ENCODE data around the gene OSBPL3.

OSBPL3 gene

DNA sequence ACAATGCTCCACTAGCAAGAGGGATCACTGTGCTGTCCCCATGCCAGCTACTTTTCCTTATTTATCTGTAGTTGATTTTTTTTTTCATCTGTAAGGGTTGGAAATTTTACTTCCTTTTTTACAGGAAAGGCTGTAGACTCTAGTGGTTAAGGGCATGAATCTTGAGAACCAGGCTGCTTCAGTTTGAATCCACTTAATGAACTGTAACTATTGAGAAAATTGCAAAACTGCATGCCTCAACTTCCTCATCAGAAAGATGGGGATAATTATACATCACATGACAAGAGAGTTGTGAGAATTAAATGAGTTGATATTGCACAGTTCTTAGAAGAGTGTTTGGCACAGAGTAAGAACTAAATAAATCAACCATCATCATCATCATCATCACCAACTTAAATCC, 116.4 kb downstream of the OSBPL3 start:
- no peak for DNase-seq (ENCODE audit: low read depth, low spot score)

DNA sequence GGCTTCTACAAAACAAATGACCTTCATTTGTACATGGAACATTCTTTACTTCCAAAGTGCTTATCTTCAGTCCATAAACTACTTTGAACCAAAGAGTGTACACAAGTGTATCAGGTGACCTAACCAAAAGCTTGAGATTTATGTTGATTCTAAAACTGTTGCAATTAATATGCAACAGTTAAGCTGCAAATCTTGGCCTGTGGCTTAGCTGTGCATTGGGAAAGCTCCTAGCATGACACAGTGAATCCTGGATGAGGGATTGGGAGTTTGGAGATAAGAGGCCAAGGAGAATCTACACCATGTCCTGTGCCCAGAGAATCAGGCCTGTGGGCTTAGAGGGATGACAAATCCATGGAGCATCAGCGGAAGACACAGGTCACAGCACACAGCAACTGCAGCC, 117.5 kb downstream of the OSBPL3 start:
- DNase-seq (ENCODE audit: low read depth, low spot score) = no peak

DNA sequence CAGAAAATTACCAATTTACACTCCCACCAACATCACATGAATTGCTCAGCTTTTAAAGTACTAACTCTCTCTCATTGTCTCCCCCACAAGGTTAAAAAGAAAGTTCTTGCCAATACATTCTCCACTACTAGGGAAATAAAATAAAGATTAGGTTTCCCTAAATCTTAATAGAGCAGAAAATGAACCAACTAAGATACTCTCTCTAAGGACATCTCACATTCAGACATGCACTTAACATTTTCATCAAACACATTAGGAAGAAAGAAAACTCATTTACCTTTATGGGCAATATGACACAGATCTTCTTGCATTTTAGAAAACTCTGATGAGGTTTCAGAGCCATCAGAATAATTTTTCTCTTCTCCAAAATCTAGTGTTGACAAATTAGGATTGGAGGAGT, 118.6 kb downstream of the OSBPL3 start:
- no peak for DNase-seq (ENCODE audit: low read depth, low spot score)

DNA sequence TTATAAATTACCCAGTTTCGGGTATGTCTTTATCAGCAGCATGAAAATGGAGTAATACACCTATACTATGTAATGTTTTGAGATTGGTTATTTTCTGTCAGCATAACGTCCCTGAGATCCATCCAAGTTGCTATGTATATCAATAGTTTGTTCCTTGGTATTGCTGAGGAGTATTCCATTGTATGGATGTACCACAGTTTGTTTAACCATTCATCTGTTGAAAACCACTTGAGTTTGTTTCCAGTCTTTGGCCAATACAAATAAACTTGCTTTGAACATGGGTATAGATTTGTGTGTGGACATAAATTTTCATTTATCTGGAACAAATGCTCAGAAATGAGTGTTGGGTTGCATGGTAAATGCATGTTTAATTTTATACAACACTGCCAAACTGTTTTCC, 119.4 kb downstream of the OSBPL3 start:
- DNase-seq (ENCODE audit: low read depth, low spot score) = no peak

DNA sequence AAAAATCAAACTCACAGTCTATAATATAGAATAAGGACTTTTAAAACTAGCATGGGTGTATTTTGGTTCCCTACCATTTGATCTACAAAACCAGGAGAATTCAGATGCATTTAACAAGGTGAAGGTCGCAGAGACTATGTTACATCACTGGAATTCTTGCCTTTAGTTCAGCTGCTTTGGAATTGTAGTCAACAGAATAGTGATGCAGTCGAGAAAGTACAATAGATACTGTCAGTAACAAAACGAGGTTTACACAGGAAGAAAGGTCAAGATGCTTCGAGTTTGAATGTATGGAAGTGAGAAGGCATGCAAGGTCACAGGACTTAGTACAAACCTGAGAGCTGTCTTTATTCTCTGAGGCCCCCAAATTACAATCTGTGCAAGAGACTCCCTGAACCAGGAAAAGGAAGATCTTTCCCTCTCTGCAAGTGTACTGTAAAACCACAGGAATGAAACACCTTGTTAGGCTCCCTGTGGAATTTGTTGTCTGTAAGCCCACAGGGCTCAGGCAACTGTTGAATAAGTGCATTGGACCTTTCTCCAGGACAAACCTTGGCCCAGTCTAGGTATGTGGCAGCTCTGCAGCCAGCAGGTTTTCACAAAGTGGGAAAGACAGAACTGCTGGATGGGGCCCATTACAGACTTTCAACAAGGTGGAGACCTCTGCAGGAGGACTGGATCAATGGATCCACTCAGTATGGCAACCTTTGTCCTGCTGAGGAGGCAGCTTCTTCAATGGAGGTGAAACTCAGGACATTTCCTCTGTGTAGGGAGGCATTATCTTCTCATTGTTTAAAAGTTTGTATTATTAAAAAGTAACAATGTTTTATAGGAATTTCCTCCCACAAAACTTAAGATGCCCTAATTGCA, 121.6 kb downstream of the OSBPL3 start:
- DNase-seq (ENCODE audit: low read depth, low spot score) = no peak

DNA sequence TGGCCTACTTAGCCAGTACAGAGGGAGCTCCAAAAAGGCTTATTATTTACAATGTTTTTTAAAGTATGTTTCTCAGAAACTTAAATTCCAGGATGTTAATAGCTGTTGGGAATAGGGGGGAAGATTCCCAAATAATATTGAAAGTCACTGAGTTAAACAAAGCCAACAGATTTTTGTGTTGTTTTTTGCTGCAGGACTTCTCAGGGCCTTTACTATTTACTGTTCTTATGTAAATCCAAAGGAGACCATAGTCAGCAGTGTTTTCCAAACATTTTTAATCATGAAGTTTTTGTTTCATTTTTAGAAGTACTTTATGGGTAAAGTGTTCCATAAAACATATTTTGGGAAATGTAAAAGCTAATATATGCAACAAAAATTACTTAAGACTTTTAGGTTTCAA, 122.4 kb downstream of the OSBPL3 start:
- DNase-seq (ENCODE audit: low read depth, low spot score) = no peak

DNA sequence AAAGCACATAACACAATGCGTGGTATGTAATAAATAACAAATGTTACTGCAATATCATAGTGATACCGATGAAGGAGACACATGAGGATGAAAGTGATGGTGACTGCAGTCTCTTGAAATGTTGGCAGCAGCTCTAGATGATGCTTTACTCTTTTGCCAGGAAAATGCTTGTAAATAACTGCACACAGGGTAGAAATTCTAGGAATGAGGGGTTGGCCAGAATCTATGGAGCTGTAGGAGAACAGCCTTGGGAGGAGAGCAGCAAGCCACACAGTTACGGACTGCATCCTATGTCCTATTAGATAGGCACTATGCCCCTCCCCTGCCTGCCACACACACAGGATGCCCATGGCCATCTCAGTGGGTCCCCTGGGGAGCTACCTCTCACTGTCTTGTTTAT, 125.1 kb downstream of the OSBPL3 start:
- DNase-seq (ENCODE audit: low read depth, low spot score) = no peak

DNA sequence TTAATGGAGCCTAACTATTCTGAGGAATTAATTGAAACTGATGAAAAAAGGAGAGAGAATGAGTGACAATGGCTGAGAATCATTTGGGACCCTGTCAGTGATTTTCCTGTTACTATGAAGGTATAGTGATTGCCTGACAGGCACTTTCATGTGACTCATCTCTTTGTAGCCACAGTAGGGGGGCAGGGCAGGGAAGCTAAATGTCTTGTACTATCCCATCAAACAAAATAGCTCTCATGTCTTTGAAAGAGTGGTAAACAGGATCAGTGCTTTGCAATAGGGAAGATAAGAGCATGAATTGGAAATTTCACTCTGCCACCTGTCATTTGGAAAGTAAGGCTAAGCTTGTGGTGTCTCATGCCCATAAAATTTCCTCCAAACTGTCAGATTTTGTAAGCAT, 128.2 kb downstream of the OSBPL3 start:
- DNase-seq (ENCODE audit: low read depth, low spot score) = no peak

DNA sequence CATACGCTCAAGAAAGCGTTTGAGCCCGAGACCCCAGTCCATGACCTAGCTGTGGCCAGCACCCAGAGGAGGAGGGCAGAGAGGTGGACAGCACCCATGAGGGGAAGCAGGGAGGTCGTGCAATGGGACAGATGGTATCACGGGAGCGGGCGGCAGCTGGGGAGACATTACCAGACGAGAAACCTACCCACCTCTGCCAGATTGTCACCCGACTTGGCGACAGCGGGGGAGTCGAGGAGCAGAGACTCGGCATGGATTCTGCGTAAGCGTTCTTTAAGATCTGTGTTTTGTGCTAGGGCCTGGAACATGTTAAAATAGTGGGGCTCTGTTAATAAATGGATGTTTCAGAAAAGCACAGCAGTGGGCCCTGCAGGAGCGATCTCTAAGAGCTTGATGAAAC, 131.1 kb downstream of the OSBPL3 start:
- no peak for DNase-seq (ENCODE audit: low read depth, low spot score)

DNA sequence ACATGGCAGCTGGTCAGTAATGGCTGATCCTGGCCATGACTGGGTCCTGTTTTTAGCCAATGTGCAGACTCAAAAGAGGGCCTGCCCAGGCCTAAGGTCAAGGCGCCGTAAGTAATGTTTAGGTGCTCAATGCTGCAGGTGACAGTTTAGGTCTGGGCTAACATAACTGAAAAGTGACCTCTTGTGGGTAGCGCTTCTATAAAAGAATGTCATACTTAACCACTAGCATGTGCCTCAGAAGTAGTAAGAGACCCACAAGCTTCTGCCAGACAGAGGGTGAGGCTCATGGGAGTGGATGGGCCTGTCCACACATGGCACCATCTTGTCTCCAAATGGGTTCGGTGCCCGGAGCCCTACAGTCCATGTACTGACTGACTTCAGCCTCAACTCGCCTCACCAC, 132.2 kb downstream of the OSBPL3 start:
- no peak for DNase-seq (ENCODE audit: low read depth, low spot score)

DNA sequence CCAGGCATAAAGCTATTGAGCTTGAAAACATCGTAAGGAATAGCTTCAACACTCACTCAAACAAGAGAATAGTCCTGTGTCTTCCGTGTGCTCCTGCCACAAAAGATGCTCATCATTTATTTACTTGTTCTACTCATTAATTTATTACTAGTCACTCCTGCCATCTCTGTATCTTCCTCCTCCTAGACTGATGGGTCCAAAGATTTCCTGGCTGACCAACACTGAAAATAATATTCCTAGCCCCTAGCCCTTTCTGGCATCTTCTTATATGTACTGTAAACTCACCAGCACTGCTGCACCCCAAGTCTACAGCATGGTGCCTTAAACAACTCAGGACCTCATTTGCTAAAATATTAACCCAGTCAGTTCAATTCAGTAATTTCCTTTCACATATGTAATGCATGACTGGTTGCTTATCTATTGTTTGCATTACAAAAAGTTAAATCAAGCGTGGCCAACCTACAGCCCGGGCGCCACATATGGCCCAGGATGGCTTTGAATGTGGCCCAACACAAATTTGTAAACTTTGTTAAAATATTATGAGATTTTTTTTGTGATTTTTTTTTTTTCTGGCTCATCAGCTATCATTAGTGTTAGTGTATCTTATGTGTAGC, 136.1 kb downstream of the OSBPL3 start:
- DNase-seq (ENCODE audit: low read depth, low spot score) = no peak

DNA sequence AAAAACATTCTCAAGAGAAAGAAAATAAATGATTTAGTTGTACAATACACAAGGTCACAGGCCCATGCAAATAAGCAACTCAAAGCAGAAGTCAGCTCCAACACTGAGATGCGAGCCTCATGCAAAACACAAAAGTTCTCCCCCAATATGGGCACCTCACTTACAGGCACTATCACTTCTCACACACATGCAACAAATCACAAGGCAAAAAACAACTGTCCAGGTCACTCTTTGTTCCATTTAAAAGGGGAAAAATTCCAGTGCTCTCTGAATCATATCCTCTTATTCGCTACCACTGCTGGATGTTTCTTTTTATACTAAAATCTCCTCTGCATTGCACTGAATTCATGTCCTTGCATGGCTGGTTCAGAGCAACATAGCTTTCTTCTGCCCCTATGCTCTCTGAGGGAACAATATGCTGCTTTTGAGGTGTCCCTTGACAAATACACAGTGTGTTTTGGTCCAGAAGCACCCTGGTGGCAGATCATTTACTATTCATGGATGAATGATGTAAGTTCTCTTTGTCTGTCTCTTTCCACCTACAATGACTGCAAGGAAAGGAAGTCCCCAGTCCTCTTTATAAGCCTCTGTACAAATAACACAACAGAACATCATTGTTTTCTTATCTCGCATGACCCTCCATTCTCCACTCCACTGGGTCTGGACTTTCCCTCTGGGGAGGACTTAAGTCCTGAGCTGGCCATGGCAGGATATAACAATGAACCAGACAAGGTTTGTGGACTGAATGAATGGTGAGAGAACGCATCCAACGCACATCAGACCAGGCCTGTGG, 137.3 kb downstream of the OSBPL3 start:
- DNase-seq (ENCODE audit: low read depth, low spot score) = no peak

DNA sequence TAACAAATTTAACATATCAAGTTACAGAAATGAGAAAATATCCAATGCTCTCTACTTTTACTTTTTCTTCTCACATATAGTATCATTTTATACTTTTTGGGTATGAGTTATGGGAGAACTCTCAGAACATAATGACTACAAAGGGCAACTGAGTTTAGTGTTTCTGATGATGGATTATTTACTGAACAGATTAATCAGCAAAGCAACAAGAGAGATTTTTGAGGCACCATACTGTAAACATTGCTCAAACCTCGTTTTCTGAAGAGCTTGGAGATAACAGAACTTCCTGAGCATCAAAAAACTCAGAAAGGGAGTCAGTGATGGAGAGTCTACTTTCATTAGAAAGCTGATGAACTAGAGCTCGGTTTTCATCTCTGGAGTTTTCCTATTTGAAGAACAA, 137.9 kb downstream of the OSBPL3 start:
- no peak for DNase-seq (ENCODE audit: low read depth, low spot score)

DNA sequence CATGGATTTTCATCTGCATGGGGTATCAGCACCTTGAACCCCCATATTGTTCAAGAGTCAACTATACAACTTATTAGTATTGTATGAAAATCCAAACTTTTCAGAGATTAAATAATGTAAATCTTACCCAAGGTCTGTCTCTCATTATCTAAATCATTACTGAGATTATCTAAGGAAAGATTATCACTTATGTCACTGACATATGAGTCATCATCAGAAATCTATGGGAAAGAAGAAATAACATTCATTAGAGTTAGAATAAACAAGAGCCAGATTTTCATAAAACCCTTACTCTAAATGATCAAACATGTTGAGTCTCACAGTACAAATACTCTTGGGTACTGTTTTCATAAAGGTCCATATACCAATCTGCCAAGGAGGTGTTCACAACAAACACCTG, 139.4 kb downstream of the OSBPL3 start:
- no peak for DNase-seq (ENCODE audit: low read depth, low spot score)

DNA sequence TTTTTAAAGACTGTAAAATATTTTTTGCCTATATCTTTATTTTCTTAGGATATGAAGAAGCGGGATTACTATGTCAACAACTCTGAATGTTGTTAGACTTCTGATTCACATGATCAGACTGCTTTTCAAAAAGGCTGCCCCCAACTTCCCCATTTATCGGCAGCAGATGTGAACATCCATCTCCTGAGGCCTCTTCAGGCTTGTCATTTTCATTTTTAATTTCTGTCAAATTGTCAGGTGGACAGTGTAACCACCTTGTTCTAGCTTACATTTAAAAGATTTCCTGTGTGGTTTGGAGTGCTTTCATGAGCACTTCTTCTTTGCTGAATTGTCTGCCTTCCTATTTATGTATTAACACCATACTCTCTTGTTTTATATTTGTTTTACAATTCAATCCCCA, 143.9 kb downstream of the OSBPL3 start:
- no peak for DNase-seq (ENCODE audit: low read depth, low spot score)

DNA sequence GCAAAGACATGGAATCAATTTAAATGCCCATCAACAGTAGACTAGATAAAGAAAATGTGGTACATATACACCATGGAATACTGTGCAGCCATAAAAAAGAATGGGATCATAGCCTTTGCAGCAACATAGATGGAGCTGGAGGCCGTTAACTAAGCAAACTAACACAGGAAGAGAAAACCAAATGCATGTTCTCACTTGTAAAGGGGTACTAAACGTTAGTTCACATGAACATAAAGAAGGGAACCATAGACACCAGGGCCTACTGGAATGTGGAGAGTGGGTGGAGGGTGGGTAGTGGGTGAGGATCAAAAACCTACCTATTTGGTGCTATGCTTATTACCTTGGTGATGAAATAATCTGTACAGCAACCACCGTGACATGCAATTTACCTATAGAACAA, 144.3 kb downstream of the OSBPL3 start:
- no peak for DNase-seq (ENCODE audit: low read depth, low spot score)

DNA sequence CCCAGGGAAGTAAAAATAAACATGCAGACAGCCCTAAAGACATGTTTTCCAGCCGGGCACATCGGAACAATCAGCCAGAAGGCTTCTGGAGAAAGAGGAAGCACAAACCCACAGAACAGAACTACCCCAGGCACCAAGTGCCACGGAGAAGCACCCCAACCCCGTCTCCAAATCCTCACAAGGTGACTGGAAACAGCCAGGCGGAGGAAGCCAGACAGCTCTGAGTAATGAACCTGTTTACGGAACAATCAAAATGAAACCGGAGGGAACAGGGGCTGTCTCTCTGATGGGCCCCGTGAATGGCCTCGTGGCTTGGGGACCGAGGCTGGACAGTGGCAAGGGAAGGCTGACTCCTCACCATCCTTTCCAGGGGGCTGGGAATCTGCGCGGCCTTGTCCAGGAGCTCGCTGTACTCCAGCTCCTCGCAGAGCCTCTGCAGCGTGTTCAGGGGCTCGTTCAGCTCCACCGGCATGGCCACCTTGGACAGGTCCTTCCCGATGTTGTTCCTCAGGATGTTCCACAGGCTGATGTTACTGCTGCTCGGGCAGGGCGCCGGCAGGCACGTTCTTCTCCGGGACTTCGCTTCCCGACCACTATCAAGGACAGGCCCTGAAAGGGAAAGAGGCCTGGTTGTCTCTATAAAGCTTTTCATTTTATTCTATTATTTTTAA, 145.7 kb downstream of the OSBPL3 start:
- DNase-seq (ENCODE audit: low read depth, low spot score) = no peak

DNA sequence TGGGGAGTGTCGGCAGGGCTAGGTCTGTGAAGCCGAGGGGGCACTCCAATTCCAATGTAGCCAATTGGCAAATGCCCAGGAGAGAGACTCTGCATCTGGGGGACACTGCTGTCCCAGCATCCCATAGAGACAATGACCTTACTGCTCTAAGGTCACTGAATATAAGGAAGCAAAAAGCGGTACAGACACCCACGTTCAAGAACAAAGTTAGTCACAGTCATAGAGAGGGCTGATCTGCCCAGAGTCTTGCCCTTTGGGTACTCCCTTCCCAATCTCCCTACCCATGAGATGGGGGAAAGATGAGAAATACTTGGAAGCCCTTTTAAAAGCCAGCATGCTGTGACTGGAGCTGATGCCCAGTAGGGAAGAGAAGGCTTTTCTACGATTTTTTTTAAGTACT, 146.4 kb downstream of the OSBPL3 start:
- no peak for DNase-seq (ENCODE audit: low read depth, low spot score)

DNA sequence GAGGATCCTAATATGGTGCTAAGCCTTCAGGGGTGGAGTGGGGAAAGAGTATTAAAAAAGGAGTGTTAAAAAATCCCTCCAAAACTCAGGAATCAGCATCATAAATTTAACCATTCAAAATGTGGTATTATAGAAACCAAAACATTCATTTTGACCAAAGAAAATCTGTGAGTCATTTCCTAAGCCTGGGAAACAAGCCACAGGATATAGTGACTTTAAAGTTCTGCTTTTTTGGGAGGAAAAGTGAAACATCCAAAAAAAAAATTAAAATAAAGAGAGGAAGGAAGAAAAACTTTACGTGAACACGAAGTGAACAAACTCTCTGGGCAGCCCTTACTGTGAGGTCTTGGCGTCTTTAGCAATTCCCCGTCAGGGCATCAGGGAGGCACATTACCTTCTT, 148.7 kb downstream of the OSBPL3 start:
- no peak for DNase-seq (ENCODE audit: low read depth, low spot score)

DNA sequence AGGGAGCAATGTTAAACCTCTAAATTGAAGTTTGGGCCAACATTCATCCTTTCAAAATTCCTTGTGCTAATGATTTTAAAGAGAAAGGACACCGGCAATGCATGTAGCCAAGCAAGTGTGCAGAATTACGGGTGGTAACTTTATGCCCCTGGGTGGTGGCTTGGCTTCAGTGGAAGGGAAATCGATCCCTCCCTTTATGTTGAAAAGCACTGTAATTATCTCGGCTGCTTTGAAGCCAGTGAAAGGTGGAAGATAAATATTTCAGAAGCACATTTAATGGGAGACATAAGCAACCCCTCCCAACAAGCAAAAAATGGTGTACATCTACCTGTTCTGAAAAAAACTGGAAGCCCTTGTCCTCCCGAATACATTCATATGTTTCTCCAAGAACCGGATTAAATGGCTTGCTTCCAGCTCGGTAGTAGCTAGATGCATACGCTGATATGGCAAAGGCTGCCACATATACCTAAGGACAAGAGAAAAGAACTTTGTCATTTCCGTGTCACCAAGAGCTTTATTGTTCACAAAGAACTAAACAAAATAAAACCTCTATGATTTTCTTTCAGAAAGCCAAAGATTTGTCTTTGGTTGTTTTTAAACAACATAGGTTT, 149.4 kb downstream of the OSBPL3 start:
- no peak for DNase-seq (ENCODE audit: low read depth, low spot score)

DNA sequence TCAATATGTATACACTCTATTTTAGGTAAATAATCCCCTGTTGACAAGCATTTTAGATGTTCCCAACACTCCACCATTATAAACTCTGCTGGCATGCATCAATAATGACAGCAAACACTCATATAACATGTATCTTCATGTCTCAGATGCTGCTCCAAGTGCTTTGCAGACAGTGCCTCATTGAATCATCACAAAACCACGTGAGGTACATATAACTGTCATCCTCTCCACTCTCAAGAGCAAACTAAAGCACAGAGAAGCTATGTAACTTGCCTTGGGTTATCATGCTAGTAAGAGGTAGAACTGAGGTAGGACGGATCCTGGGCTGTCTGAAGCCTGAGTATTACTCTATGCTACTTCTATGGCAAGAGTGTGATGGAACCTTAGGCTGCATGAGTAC, 150.2 kb downstream of the OSBPL3 start:
- no peak for DNase-seq (ENCODE audit: low read depth, low spot score)
